Fibroblast of mammary gland (primary cell): Measurements from ENCODE around the gene NOS1AP.

Experiments
- DNase-seq: peaks from one replicate; pipeline ENCODE4 v3.0.0-alpha.2; 2010; ENCODE audit warnings: low read depth
- H3K4me3 ChIP-seq: 2 replicates; pipeline ENCODE4 v1.5.1; 2011; ENCODE audit warnings: low read depth, mild to moderate bottlenecking, low read length, moderate library complexity; ENCODE audit not compliant: control insufficient read depth
- TF ChIP-seq, protein P1 (sequence below): conservative IDR thresholded peaks from 2 replicates; pipeline ENCODE4 v1.5.1; 2011; ENCODE audit warnings: low read depth, low read length, inconsistent platforms; ENCODE audit not compliant: control insufficient read depth, insufficient read depth

NOS1AP gene

GRCh38 chr1:162361349-162361748, 291.9 kb downstream of the NOS1AP start:
- no peak for DNase-seq
- TF ChIP-seq, protein P1, sequence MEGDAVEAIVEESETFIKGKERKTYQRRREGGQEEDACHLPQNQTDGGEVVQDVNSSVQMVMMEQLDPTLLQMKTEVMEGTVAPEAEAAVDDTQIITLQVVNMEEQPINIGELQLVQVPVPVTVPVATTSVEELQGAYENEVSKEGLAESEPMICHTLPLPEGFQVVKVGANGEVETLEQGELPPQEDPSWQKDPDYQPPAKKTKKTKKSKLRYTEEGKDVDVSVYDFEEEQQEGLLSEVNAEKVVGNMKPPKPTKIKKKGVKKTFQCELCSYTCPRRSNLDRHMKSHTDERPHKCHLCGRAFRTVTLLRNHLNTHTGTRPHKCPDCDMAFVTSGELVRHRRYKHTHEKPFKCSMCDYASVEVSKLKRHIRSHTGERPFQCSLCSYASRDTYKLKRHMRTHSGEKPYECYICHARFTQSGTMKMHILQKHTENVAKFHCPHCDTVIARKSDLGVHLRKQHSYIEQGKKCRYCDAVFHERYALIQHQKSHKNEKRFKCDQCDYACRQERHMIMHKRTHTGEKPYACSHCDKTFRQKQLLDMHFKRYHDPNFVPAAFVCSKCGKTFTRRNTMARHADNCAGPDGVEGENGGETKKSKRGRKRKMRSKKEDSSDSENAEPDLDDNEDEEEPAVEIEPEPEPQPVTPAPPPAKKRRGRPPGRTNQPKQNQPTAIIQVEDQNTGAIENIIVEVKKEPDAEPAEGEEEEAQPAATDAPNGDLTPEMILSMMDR, result no peak
- H3K4me3 ChIP-seq, result no peak overlapping the region

- no peak for DNase-seq
- H3K4me3 ChIP-seq, result no peak overlapping the region
- TF ChIP-seq, protein P1, result no peak
These were observed 294.3 kb downstream of the NOS1AP start for GRCh38 chr1:162363823-162364222.

DNA sequence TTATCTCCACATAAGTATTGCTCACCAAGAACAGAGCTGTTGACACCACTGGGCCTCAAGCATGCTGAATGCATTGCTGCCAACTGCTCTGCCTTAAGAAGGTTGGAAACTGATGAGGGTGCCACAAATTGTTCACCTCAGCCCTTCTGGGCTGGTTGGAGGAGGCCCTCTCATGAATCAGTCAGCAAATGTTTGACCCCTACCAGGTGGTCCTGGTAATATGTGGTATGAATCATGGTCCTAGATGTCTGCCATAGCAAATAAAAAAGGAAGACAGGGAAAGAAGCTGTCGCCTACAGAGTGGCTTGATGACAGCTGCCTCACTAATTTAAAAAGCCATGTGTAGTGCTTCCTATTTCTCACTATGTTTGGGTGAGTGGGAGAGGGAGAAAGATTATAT, 295.0 kb downstream of the NOS1AP start:
- no peak for DNase-seq

DNA sequence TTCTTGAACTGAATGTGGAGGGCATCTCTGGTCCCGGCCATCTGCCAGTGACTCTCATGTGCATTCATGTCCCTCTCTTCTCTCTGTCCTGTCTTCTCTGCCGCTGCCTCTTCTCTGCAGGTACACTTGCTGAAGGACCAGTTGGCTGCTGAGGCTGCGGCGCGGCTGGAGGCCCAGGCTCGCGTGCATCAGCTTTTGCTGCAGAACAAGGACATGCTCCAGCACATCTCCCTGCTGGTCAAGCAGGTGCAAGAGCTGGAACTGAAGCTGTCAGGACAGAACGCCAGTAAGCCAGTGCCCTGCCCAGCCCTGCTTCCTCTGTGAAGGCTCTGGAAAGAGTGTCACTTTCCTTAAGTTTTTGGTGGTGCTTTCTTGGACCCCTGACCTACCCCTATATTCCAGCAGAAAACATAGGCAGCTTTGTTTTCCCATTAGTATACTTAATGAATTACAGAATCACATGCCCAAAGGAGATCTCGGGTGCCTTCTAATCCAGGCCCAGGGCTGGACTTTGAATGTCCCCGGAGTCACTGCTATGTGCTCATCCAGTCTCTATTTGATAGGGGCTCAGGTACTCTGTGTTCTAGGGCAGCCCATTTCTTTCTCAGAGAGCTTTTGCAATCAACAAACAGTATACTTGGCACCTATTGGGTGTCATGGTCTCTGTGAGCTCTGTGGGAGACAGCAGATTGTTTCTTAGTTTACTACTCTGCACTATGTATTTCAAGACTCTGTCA, 296.0 kb downstream of the NOS1AP start:
- TF ChIP-seq, protein P1, result no peak
- no peak for DNase-seq
- no peak overlapping the region for H3K4me3 ChIP-seq

More for the DNA sequence above, 295.0 kb downstream of the NOS1AP start:
- H3K4me3 ChIP-seq, result no peak overlapping the region
- TF ChIP-seq, protein P1, result no peak

DNA sequence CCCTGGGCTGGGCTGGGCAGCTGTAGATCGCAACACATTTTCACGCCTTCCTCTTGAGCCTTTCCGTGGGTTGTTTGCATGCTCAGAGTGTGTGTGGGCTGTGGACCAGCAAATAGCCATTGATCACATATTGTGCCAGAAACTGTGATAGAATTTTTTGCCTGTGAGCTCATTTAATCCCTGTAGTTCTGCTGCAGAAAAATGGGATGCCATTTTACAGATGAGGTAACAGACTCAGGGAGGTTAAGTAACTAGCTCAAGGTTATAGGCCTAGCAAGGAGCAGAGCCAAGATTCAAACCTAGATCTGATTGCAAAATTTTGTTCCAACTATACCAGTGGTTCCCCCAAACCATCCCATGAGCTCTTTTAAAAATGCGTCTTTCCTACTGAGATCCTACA, 296.7 kb downstream of the NOS1AP start:
- TF ChIP-seq, protein P1, result no peak
- no peak overlapping the region for H3K4me3 ChIP-seq
- DNase-seq, result peak; percentile 24

GRCh38 chr1:162366671-162367070, 297.2 kb downstream of the NOS1AP start:
- no peak for DNase-seq
- TF ChIP-seq, protein P1, result no peak
- H3K4me3 ChIP-seq, result peak overlapping the region; percentile 53
